ENCODE measurements around the gene ZNF277.

GRCh38 chr7:112386619-112387018 lies 180.1 kb downstream of the ZNF277 start:
- TF ChIP-seq CTCF (tag by site-specific recombination; IDR thresholded peaks at IDR 0.05) = no peak
- no peak for TF ChIP-seq YY1 (tag by site-specific recombination; IDR thresholded peaks at IDR 0.05)
- TF ChIP-seq REST (tag by site-specific recombination; IDR thresholded peaks at IDR 0.05) = no peak
